GM23248 (cell line): ENCODE data around the gene ZNF285.

Experiments used
- EZH2 ChIP-seq: fragments of 200-600 bp; sonication (generic); IDR thresholded peaks from 2 replicates; pipeline ENCODE4 v1.6.1; 2018; ENCODE audit warnings: antibody characterized with exemption, mild to moderate bottlenecking; ENCODE audit not compliant: insufficient read depth, poor library complexity, severe bottlenecking
- EZH2phosphoT487 ChIP-seq: fragments of 200-600 bp; sonication (generic); IDR thresholded peaks from 2 replicates; pipeline ENCODE4 v1.6.1; 2018; ENCODE audit warnings: antibody characterized with exemption, moderate library complexity, mild to moderate bottlenecking, low read depth; ENCODE audit not compliant: insufficient read depth

- TF ChIP-seq EZH2: no peak
- no peak for TF ChIP-seq EZH2phosphoT487
Observed at GRCh38 chr19:44345959-44346358, 55.4 kb downstream of the ZNF285 start.
